22Rv1 (cell line): ENCODE results near the gene AUTS2.

Experiments used
- ZFX ChIP-seq: fragments of 450-650 bp; IDR thresholded peaks from 2 replicates; pipeline ENCODE4 v1.6.1; 2017; ENCODE audit warnings: antibody characterized with exemption, borderline replicate concordance
- TF ChIP-seq, protein P1 (sequence below): fragments of 450-650 bp; IDR thresholded peaks from 2 replicates; pipeline ENCODE4 v1.5.1; 2017; ENCODE audit warnings: mild to moderate bottlenecking

DNA sequence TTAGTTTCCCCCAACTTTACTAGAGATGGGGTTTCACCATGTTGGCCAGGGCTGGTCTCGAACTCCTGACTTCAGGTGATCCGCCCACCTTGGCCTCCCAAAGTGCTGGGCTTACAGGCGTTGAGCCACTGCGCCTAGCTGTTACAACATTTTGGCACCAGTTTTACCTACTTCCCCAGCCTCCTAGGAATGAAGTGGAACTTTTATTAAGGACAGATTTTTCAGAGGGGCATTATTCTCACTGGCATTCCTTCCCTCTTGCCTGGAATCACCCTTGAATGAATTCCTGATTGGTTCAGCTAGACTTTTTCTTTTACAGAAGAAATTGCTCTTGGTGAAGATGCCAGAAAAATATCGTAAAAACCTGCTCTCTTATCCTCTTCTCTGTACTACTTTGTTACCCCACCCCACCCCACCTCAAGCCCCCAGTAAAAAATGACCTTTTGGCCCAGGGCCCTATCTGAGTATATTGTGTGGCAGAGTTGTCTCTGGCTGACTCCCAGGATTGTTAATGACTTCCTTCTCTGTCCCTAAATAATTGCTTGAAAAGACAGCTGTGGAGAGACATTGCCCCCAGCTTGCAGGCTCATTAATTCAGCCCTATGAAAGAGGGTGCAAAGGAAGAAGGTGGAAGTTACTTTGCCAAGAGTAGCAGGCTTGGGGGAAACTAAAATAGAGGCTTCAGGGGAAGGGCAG lies 189.6 kb downstream of the AUTS2 start:
- TF ChIP-seq, protein P1, sequence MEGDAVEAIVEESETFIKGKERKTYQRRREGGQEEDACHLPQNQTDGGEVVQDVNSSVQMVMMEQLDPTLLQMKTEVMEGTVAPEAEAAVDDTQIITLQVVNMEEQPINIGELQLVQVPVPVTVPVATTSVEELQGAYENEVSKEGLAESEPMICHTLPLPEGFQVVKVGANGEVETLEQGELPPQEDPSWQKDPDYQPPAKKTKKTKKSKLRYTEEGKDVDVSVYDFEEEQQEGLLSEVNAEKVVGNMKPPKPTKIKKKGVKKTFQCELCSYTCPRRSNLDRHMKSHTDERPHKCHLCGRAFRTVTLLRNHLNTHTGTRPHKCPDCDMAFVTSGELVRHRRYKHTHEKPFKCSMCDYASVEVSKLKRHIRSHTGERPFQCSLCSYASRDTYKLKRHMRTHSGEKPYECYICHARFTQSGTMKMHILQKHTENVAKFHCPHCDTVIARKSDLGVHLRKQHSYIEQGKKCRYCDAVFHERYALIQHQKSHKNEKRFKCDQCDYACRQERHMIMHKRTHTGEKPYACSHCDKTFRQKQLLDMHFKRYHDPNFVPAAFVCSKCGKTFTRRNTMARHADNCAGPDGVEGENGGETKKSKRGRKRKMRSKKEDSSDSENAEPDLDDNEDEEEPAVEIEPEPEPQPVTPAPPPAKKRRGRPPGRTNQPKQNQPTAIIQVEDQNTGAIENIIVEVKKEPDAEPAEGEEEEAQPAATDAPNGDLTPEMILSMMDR = no peak
- TF ChIP-seq ZFX = no peak
